Testis (tissue), 3 donors: ENCODE results near the gene HAPLN2. TPM values are rescaled to one million over a fixed set of nuclear protein-coding genes. Genes with fewer than 3 reads are reported as not detected.

Source experiments
- DNase-seq: peaks from one replicate; pipeline ENCODE4 v3.0.0-alpha.2; 2019
- H3K27ac ChIP-seq, 2 donors: fragments of 200-600 bp; sonication (generic); one replicate each; pipeline ENCODE4 v1.5.1; 2019
- H3K27me3 ChIP-seq: fragments of 200-600 bp; sonication (generic); one replicate; pipeline ENCODE4 v1.5.1; 2019
- H3K36me3 ChIP-seq: fragments of 200-600 bp; sonication (generic); one replicate; pipeline ENCODE4 v1.5.1; 2017; ENCODE audit warnings: low read depth; ENCODE audit errors: missing control alignments
- H3K4me1 ChIP-seq: fragments of 200-600 bp; sonication (generic); one replicate; pipeline ENCODE4 v1.5.1; 2019
- H3K4me3 ChIP-seq, 2 donors: fragments of 200-600 bp; sonication (generic); one replicate each; pipeline ENCODE4 v1.5.1; 2017 to 2019
- H3K9me3 ChIP-seq: fragments of 200-600 bp; sonication (generic); one replicate; pipeline ENCODE4 v1.5.1; 2017
- POLR2A ChIP-seq: fragments of 450-650 bp; IDR thresholded peaks from one replicate; pipeline ENCODE4 v1.6.1; 2017; ENCODE audit warnings: antibody characterized with exemption, mild to moderate bottlenecking, moderate library complexity
- WGBS, 2 donors: methylation state at CpG; one replicate each; pipeline ENCODE4 v1.1.5; 2018; 5-methylcytosine and 5-hydroxymethylcytosine counted together
- intact Hi-C: fragments of 100-400 bp; cut with DNase I; formaldehyde crosslinking; loops from one replicate; pipeline ENCODE4 v1.15.1; 2023; ENCODE audit warnings: low total_unique reads
- polyA plus RNA-seq: library from polyadenylated mRNA; stranded (reverse); fragments of 350-450 nt; fragmentation: Illumina TruSeq; extraction: RNeasy Lipid Tissue Mini Kit (QIAGEN cat#74804); gene quantifications from one replicate; pipeline ENCODE4 v1.2.3, GENCODE V29; 2014; ENCODE audit warnings: low read depth, low replicate concordance; ENCODE audit not compliant: insufficient read depth
- total RNA-seq, 2 donors: library from RNA; depleted of rRNA; stranded (reverse); fragments of >200 nt; gene quantifications; one replicate each; pipeline ENCODE4 v1.2.3, GENCODE V29; 2016
- TF ChIP-seq, protein P1 (sequence below), 3 experiments: fragments of 450-650 bp in 2 of 3; fragments of 200-600 bp in 1 of 3; sonication (generic) in 1 of 3; IDR thresholded peaks; one replicate each; pipeline ENCODE4 v1.5.1; 2016 to 2019; ENCODE audit warnings: antibody characterized with exemption in 3 of 3, mild to moderate bottlenecking in 2 of 3, moderate library complexity in 1 of 3

HAPLN2 gene
- total and polyA plus RNA-seq, 3 donors from 2014 or later: 1.5 to 6.0 (median 5.5) TPM

- Histone ChIP-seq H3K4me1 (peaks cover 7% of the 10 kb centered on the region), H3K27me3 (no peaks in the 10 kb centered on the region), H3K27ac (no peak overlapping the region), H3K9me3 (no peaks in the 10 kb centered on the region), H3K4me3 (no peak overlapping the region), H3K36me3 (no peaks in the 10 kb centered on the region)
- TF ChIP-seq, protein P1, sequence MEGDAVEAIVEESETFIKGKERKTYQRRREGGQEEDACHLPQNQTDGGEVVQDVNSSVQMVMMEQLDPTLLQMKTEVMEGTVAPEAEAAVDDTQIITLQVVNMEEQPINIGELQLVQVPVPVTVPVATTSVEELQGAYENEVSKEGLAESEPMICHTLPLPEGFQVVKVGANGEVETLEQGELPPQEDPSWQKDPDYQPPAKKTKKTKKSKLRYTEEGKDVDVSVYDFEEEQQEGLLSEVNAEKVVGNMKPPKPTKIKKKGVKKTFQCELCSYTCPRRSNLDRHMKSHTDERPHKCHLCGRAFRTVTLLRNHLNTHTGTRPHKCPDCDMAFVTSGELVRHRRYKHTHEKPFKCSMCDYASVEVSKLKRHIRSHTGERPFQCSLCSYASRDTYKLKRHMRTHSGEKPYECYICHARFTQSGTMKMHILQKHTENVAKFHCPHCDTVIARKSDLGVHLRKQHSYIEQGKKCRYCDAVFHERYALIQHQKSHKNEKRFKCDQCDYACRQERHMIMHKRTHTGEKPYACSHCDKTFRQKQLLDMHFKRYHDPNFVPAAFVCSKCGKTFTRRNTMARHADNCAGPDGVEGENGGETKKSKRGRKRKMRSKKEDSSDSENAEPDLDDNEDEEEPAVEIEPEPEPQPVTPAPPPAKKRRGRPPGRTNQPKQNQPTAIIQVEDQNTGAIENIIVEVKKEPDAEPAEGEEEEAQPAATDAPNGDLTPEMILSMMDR (IDR thresholded peaks at IDR 0.05): no peak
- TF ChIP-seq POLR2A: no peak
- intact Hi-C loops: no loop called here
- WGBS, 2 donors: 93 to 94% methylated on average over 4 of the region's 4 CpGs
- DNase-seq: no peak
Measured at GRCh38 chr1:156598731-156599432, 20.3 kb upstream of the HAPLN2 start.

DNA sequence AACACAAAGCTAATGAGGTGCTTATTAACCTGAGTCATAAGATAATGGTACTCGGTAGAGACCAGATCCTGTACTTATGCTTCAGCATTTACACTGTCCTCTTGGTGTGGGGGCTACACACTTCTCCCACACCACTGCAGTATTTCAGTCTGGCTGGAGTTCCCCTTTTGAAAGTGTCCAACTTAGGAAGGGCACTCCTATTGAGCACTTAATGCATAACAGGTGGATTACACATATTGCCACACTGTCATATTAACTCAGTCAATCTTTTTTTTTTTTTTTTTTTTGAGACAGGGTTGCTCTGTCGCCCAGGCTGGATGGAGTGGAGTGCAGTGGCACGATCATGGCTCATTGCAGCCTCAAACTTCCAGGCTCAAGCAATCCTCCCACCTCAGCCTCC lies 19.4 kb upstream of the HAPLN2 start:
- TF ChIP-seq, protein P1 (IDR thresholded peaks at IDR 0.05): peak in 1 of 3 experiments; percentile 9
- TF ChIP-seq POLR2A: no peak
- Histone ChIP-seq H3K9me3 (no peaks in the 10 kb centered on the region), H3K27ac (no peak overlapping the region), H3K4me1 (peaks cover 7% of the 10 kb centered on the region), H3K36me3 (no peaks in the 10 kb centered on the region), H3K27me3 (no peaks in the 10 kb centered on the region), H3K4me3 (no peak overlapping the region)
- WGBS, 2 donors: 72 to 88% methylated on average over 3 of the region's 3 CpGs
- intact Hi-C loops: loop anchor here (5.0 to 10.0 kb wide), 2 partner anchors 93 to 145 kb away; no protein-coding TSS in a partner anchor
- no peak for DNase-seq

DNA sequence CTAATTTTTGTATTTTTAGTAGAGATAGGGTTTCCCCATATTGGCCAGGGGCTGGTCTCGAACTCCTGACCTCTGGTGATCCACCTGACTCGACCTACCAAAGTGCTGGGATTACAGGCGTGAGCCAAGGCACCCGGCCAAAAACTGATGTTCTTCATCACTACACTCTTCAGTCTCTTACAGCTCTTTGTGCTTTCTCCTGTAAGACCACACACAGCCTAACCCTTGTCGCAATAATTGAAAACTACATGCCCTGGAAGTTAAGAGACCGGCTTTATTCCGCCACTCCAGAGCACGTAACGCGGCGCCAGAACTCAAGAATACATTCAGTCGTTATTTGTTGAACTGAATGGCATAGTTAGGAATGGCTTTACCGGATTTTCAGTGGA lies 18.5 kb upstream of the HAPLN2 start:
- 1 to 3% methylated on average over 13 of the region's 13 CpGs for WGBS, 2 donors
- TF ChIP-seq, protein P1 (IDR thresholded peaks at IDR 0.05): no peak
- TF ChIP-seq POLR2A: no peak
- Histone ChIP-seq H3K27me3 (no peaks in the 10 kb centered on the region), H3K9me3 (no peaks in the 10 kb centered on the region), H3K4me1 (peaks cover 7% of the 10 kb centered on the region), H3K27ac (peak overlapping the region; percentile 65 to 83), H3K4me3 (peak overlapping the region; percentile 62 to 81), H3K36me3 (no peaks in the 10 kb centered on the region)
- intact Hi-C loops: loop anchor here (5.0 to 10.0 kb wide), 2 partner anchors 93 to 146 kb away; no protein-coding TSS in a partner anchor
- DNase-seq: no peak

DNA sequence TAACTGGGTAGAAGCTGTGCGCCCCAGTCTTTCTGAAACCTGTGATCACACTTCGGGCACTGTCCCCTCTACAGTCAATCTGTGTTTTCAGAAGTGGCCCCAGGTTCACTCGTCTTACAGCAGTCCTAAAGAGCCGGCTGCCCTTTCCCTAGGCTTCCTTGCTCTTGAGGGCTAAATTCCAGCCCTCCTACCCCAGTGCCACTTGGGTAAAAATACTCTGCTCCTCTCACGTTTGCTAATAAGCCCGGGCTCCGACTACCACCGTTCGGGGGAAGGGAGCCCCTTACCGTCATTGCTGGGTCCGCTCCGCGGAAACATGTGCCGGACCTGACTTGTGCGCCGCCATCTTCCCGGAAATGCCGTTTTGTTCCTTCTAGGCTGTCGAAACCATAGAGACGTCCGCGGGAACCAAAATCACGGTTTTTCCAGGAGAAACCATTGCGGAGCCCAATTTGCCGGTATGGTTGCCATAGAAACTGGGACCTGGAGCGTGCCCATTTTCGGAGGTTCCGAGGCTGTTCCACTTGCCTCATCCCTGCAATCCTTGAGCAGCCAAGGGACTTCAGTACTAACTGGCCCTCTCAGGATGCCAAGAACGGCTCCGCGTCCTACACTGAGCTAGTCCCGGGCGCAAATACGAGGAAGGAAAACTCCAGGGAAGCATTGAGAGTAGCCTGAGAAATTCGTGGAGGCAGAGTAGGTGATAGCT lies 17.9 kb upstream of the HAPLN2 start, which contains the start of gene GPATCH4:
GPATCH4 (minus strand) TSS at position 358 of the 709 bp plus-strand sequence.
- intact Hi-C loops: loop anchor here (5.0 to 10.0 kb wide), 2 partner anchors 94 to 146 kb away; no protein-coding TSS in a partner anchor
- Histone ChIP-seq H3K4me1 (peaks cover 7% of the 10 kb centered on the region), H3K4me3 (peak within 1 kb of the TSS; percentile 62 to 81), H3K27ac (peak within 1 kb of the TSS; percentile 65 to 83), H3K36me3 (no peaks in the 10 kb centered on the region), H3K27me3 (no peaks in the 10 kb centered on the region), H3K9me3 (no peaks in the 10 kb centered on the region)
- DNase-seq: peak; percentile 95
- 1% methylated on average over 32 to 35 of the region's 35 CpGs for WGBS, 2 donors
- TF ChIP-seq POLR2A: no peak
- TF ChIP-seq, protein P1 (IDR thresholded peaks at IDR 0.05): no peak
